Hepatocyte (in vitro differentiated cells): ENCODE results near the gene LRBA. TPM values are rescaled to one million over a fixed set of nuclear protein-coding genes. Genes with fewer than 3 reads are reported as not detected.
"Not testable (repeated sequence)": the region's sequence is repeated elsewhere in the genome, so short reads cannot be mapped to it uniquely, and the experiment has no call there.

ENCODE experiments used
- DNase-seq: peaks from one replicate; pipeline ENCODE4 v3.0.0-alpha.2; 2016; ENCODE audit warnings: low spot score
- H2AFZ ChIP-seq: fragments of 200-600 bp; sonication (generic); 2 replicates; pipeline ENCODE4 v1.6.0; 2016; ENCODE audit warnings: antibody characterized with exemption, mild to moderate bottlenecking
- H3K27ac ChIP-seq: fragments of 200-600 bp; sonication (generic); 2 replicates; pipeline ENCODE4 v1.5.1; 2016; ENCODE audit warnings: mild to moderate bottlenecking
- H3K27me3 ChIP-seq: fragments of 200-600 bp; sonication (generic); 2 replicates; pipeline ENCODE4 v1.6.1; 2016
- H3K36me3 ChIP-seq: fragments of 200-600 bp; sonication (generic); replicated peaks from 2 replicates; pipeline ENCODE4 v1.5.1; 2016; ENCODE audit warnings: low read depth; ENCODE audit not compliant: insufficient read depth
- H3K4me1 ChIP-seq: fragments of 200-600 bp; sonication (generic); 2 replicates; pipeline ENCODE4 v1.5.1; 2016; ENCODE audit warnings: mild to moderate bottlenecking, moderate library complexity; ENCODE audit not compliant: insufficient read depth
- H3K4me2 ChIP-seq: fragments of 200-600 bp; sonication (generic); 2 replicates; pipeline ENCODE4 v1.6.0; 2016
- H3K4me3 ChIP-seq: fragments of 200-600 bp; sonication (generic); 2 replicates; pipeline ENCODE4 v1.5.1; 2016; ENCODE audit warnings: mild to moderate bottlenecking
- H3K79me2 ChIP-seq: fragments of 200-600 bp; sonication (generic); 2 replicates; pipeline ENCODE4 v1.6.0; 2017; ENCODE audit warnings: mild to moderate bottlenecking
- H3K9me2 ChIP-seq: fragments of 200-600 bp; sonication (generic); replicated peaks from 2 replicates; pipeline ENCODE4 v1.6.0; 2017; ENCODE audit warnings: mild to moderate bottlenecking; ENCODE audit not compliant: insufficient read depth
- H3K9me3 ChIP-seq: fragments of 200-600 bp; sonication (generic); 2 replicates; pipeline ENCODE4 v1.5.1; 2016; ENCODE audit warnings: low read depth, mild to moderate bottlenecking
- H4K20me1 ChIP-seq: fragments of 200-600 bp; sonication (generic); 2 replicates; pipeline ENCODE4 v1.6.0; 2016; ENCODE audit warnings: mild to moderate bottlenecking; ENCODE audit not compliant: insufficient read depth, poor library complexity, severe bottlenecking
- EZH2 ChIP-seq: fragments of 200-600 bp; sonication (generic); IDR thresholded peaks from 2 replicates; pipeline ENCODE4 v1.6.1; 2016; ENCODE audit warnings: antibody characterized with exemption, mild to moderate bottlenecking, borderline replicate concordance
- EZH2phosphoT487 ChIP-seq: fragments of 200-600 bp; sonication (generic); IDR thresholded peaks from one replicate; pipeline ENCODE4 v1.6.1; 2018; ENCODE audit warnings: antibody characterized with exemption, mild to moderate bottlenecking, low read depth, moderate library complexity; ENCODE audit not compliant: unreplicated experiment, severe bottlenecking
- WGBS: methylation state at CpG from one replicate; pipeline ENCODE4 v1.1.6; 2016; ENCODE audit warnings: low lambda C conversion rate; ENCODE audit errors: missing lambda C conversion rate; 5-methylcytosine and 5-hydroxymethylcytosine counted together
- polyA plus RNA-seq: library from polyadenylated mRNA; unstranded; fragments of >200 nt; fragmentation: Nextera tagmentation; extraction: Ambion mirVana; gene quantifications from 2 replicates; pipeline ENCODE4 v1.2.1, GENCODE V29; 2016
- total RNA-seq: library from RNA; depleted of rRNA; stranded (reverse); fragments of >200 nt; gene quantifications from 2 replicates; pipeline ENCODE4 v1.2.3, GENCODE V29; 2014
- TF ChIP-seq, protein P1 (sequence below): fragments of 200-600 bp; sonication (generic); IDR thresholded peaks from 2 replicates; pipeline ENCODE4 v1.5.1; 2016; ENCODE audit warnings: antibody characterized with exemption, mild to moderate bottlenecking; ENCODE audit not compliant: poor library complexity

Gene LRBA
- total and polyA plus RNA-seq, 2 experiments from 2014 or later: 14.1 to 69.4 TPM

GRCh38 chr4:150662686-150663085 lies 352.4 kb downstream of the LRBA start:
- H3K4me1 ChIP-seq: no peaks in the 10 kb centered on the region
- no peak overlapping the region for H3K27ac ChIP-seq
- H3K9me2 ChIP-seq: no peaks in the 10 kb centered on the region
- no peaks in the 10 kb centered on the region for H3K79me2 ChIP-seq
- no peak overlapping the region for H2AFZ ChIP-seq
- no peak overlapping the region for H3K4me3 ChIP-seq
- WGBS: 95% methylated on average over 1 of the region's 1 CpG
- no peaks in the 10 kb centered on the region for H3K27me3 ChIP-seq
- no peaks in the 10 kb centered on the region for H4K20me1 ChIP-seq
- TF ChIP-seq, protein P1, sequence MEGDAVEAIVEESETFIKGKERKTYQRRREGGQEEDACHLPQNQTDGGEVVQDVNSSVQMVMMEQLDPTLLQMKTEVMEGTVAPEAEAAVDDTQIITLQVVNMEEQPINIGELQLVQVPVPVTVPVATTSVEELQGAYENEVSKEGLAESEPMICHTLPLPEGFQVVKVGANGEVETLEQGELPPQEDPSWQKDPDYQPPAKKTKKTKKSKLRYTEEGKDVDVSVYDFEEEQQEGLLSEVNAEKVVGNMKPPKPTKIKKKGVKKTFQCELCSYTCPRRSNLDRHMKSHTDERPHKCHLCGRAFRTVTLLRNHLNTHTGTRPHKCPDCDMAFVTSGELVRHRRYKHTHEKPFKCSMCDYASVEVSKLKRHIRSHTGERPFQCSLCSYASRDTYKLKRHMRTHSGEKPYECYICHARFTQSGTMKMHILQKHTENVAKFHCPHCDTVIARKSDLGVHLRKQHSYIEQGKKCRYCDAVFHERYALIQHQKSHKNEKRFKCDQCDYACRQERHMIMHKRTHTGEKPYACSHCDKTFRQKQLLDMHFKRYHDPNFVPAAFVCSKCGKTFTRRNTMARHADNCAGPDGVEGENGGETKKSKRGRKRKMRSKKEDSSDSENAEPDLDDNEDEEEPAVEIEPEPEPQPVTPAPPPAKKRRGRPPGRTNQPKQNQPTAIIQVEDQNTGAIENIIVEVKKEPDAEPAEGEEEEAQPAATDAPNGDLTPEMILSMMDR: no peak
- no peak for TF ChIP-seq EZH2
- no peak for TF ChIP-seq EZH2phosphoT487
- H3K9me3 ChIP-seq: no peaks in the 10 kb centered on the region
- no peak overlapping the region for H3K4me2 ChIP-seq
- DNase-seq: no peak
- H3K36me3 ChIP-seq: no peaks in the 10 kb centered on the region

DNA sequence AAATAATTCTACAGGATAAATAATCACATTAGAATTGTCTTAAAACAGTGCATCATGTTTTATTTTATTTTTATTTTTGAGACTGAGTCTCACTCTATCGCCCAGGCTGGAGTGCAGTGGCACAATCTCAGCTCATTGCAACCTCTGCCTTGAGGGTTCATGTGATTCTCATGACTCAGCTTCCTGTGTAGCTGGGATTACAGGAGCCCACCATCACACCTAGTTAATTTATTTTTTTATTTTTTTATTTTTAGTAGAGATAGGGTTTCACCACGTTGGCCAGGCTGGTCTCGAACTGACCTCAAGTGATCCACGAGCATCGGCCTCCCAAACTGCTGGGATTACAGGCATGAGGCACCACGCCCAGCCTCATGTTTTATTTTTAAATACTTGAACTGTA lies 353.5 kb downstream of the LRBA start:
- not testable (repeated sequence) for H3K9me3 ChIP-seq, H3K27ac ChIP-seq, H3K9me2 ChIP-seq, H3K36me3 ChIP-seq, H3K4me2 ChIP-seq, H3K4me3 ChIP-seq, DNase-seq, H3K4me1 ChIP-seq, H4K20me1 ChIP-seq, H3K27me3 ChIP-seq, H3K79me2 ChIP-seq, H2AFZ ChIP-seq
- 94% methylated on average over 6 of the region's 6 CpGs for WGBS

- not testable (repeated sequence) for H3K4me3 ChIP-seq, H3K27me3 ChIP-seq, H3K9me3 ChIP-seq, H3K4me2 ChIP-seq, H3K79me2 ChIP-seq, H3K4me1 ChIP-seq, DNase-seq, H3K9me2 ChIP-seq, H4K20me1 ChIP-seq, H2AFZ ChIP-seq, H3K36me3 ChIP-seq, H3K27ac ChIP-seq
- WGBS: 100% methylated on average over 1 of the region's 1 CpG
Observed at GRCh38 chr4:150658258-150658657, 356.8 kb downstream of the LRBA start.

- WGBS: 99% methylated on average over 2 of the region's 2 CpGs
- Histone ChIP-seq H3K9me2 (no peaks in the 10 kb centered on the region), H3K4me3 (no peak overlapping the region), H3K79me2 (no peaks in the 10 kb centered on the region), H3K9me3 (no peaks in the 10 kb centered on the region), H3K36me3 (no peaks in the 10 kb centered on the region), H3K27me3 (no peaks in the 10 kb centered on the region), H3K27ac (no peak overlapping the region), H3K4me2 (no peak overlapping the region), H3K4me1 (no peaks in the 10 kb centered on the region), H4K20me1 (no peaks in the 10 kb centered on the region), H2AFZ (no peak overlapping the region)
- no peak for DNase-seq
- TF ChIP-seq EZH2: no peak
- no peak for TF ChIP-seq EZH2phosphoT487
- TF ChIP-seq, protein P1: no peak
Observed at GRCh38 chr4:150656891-150657290, 358.2 kb downstream of the LRBA start.

DNA sequence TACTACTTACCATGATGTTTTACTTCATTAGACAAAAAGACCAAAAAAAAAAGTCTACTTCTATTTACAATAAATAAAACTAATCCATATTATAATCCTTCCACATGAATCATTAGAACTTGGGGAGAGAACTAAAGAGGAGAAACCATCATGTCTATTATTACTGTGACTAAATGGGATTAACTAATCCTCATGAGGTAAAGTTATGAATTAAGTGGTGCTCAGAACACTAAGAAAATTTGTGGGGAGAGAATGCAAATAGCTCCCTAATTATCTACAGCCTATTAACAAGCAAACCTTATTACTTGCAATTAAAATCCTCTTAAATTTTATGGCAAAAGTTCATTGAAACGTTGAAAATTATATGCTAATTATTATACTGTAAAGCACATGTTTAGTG lies 364.3 kb downstream of the LRBA start:
- H3K27me3 ChIP-seq: no peaks in the 10 kb centered on the region
- no peak overlapping the region for H3K4me2 ChIP-seq
- 70% methylated on average over 1 of the region's 1 CpG for WGBS
- no peak overlapping the region for H3K4me3 ChIP-seq
- no peaks in the 10 kb centered on the region for H4K20me1 ChIP-seq
- H3K36me3 ChIP-seq: no peaks in the 10 kb centered on the region
- H2AFZ ChIP-seq: no peak overlapping the region
- H3K4me1 ChIP-seq: no peaks in the 10 kb centered on the region
- no peaks in the 10 kb centered on the region for H3K9me3 ChIP-seq
- no peak for DNase-seq
- no peaks in the 10 kb centered on the region for H3K79me2 ChIP-seq
- TF ChIP-seq, protein P1: no peak
- no peak for TF ChIP-seq EZH2
- TF ChIP-seq EZH2phosphoT487: no peak
- H3K9me2 ChIP-seq: no peaks in the 10 kb centered on the region
- no peak overlapping the region for H3K27ac ChIP-seq
